ENCODE results near the gene IL4R.

DNA sequence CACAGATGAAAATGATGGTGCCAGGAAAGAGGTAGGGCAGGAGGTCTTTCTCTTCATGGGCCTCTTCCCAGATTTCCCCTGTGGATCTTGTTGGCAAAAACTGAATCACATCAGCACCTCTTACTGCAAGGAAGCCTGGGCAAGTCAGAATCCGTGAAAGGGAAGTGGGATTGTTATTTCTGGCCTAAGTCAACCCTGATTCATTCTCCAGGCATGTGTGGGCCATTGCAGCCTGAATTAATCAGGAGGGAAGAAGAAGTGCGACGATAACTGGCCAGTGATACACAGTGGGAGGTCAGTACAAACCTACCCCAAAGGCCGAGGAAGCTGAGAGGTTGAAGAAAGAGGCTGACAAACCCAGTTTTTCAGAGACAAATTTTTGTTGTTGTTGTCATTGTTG is 27.3 kb upstream of the IL4R start:
- TF ChIP-seq, protein P1, sequence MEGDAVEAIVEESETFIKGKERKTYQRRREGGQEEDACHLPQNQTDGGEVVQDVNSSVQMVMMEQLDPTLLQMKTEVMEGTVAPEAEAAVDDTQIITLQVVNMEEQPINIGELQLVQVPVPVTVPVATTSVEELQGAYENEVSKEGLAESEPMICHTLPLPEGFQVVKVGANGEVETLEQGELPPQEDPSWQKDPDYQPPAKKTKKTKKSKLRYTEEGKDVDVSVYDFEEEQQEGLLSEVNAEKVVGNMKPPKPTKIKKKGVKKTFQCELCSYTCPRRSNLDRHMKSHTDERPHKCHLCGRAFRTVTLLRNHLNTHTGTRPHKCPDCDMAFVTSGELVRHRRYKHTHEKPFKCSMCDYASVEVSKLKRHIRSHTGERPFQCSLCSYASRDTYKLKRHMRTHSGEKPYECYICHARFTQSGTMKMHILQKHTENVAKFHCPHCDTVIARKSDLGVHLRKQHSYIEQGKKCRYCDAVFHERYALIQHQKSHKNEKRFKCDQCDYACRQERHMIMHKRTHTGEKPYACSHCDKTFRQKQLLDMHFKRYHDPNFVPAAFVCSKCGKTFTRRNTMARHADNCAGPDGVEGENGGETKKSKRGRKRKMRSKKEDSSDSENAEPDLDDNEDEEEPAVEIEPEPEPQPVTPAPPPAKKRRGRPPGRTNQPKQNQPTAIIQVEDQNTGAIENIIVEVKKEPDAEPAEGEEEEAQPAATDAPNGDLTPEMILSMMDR (IDR thresholded peaks at IDR 0.05): no peak
- TF ChIP-seq POLR2A (IDR thresholded peaks at IDR 0.05): no peak
